Type B pancreatic cell (in vitro differentiated cells): Measurements from ENCODE around the gene TFR2. TPM values are rescaled to one million over a fixed set of nuclear protein-coding genes. Genes with fewer than 3 reads are reported as not detected.

Experiments
- DNase-seq: peaks from one replicate; pipeline ENCODE4 v3.0.0; 2021; ENCODE audit warnings: mixed read lengths; ENCODE audit not compliant: unreplicated experiment; ENCODE audit errors: extremely low spot score
- H3K27ac Mint-ChIP-seq: 2 replicates; pipeline ENCODE4 v1.8.0; 2021; ENCODE audit warnings: mild to moderate bottlenecking, mixed read lengths
- H3K27me3 Mint-ChIP-seq: 2 replicates; pipeline ENCODE4 v1.8.0; 2021; ENCODE audit warnings: mixed read lengths
- H3K36me3 Mint-ChIP-seq: 2 replicates; pipeline ENCODE4 v1.8.0; 2021; ENCODE audit warnings: mixed read lengths
- H3K4me1 Mint-ChIP-seq: one replicate; pipeline ENCODE4 v1.8.0; 2021; ENCODE audit warnings: mixed read lengths; ENCODE audit not compliant: unreplicated experiment
- H3K4me3 Mint-ChIP-seq: 2 replicates; pipeline ENCODE4 v1.8.0; 2021; ENCODE audit warnings: mild to moderate bottlenecking, mixed read lengths
- H3K9me3 Mint-ChIP-seq: 2 replicates; pipeline ENCODE4 v1.8.0; 2021; ENCODE audit warnings: mixed read lengths
- CTCF ChIP-seq: fragments of 200-600 bp; sonication (generic); conservative IDR thresholded peaks from 2 replicates; pipeline ENCODE4 v1.5.0; 2021; ENCODE audit warnings: antibody characterized with exemption, mild to moderate bottlenecking
- total RNA-seq: library from RNA; stranded (reverse); gene quantifications from 2 replicates; pipeline ENCODE4 v1.2.1, GENCODE V29; 2021; ENCODE audit warnings: low replicate concordance

The TFR2 gene
- total RNA-seq, 1 donor from 2014 or later, result 1.8 TPM

GRCh38 chr7:100607111-100607510, 34.2 kb downstream of the TFR2 start:
- Mint-ChIP-seq H3K4me1 (peaks cover 8% of the 10 kb centered on the region), H3K36me3 (no peaks in the 10 kb centered on the region), H3K4me3 (no peak overlapping the region), H3K27me3 (no peaks in the 10 kb centered on the region), H3K9me3 (no peaks in the 10 kb centered on the region), H3K27ac (no peak overlapping the region)
- DNase-seq, result no peak
- no peak for TF ChIP-seq CTCF

- H3K27ac Mint-ChIP-seq, result no peak overlapping the region
- H3K9me3 Mint-ChIP-seq, result no peaks in the 10 kb centered on the region
- H3K4me1 Mint-ChIP-seq, result peaks cover 16% of the 10 kb centered on the region
- no peak for DNase-seq
- H3K27me3 Mint-ChIP-seq, result no peaks in the 10 kb centered on the region
- no peaks in the 10 kb centered on the region for H3K36me3 Mint-ChIP-seq
- TF ChIP-seq CTCF, result no peak
- H3K4me3 Mint-ChIP-seq, result peak overlapping the region; percentile 87
These were observed 35.0 kb downstream of the TFR2 start for GRCh38 chr7:100606313-100606712.

- DNase-seq, result no peak
- no peaks in the 10 kb centered on the region for H3K27me3 Mint-ChIP-seq
- no peak overlapping the region for H3K27ac Mint-ChIP-seq
- TF ChIP-seq CTCF, result no peak
- H3K4me3 Mint-ChIP-seq, result peak overlapping the region; percentile 87
- H3K4me1 Mint-ChIP-seq, result peaks cover 17% of the 10 kb centered on the region
- H3K36me3 Mint-ChIP-seq, result no peaks in the 10 kb centered on the region
- H3K9me3 Mint-ChIP-seq, result no peaks in the 10 kb centered on the region
These were observed 36.1 kb downstream of the TFR2 start for GRCh38 chr7:100604976-100605911.

GRCh38 chr7:100604028-100604975, 37.0 kb downstream of the TFR2 start:
- peaks cover 17% of the 10 kb centered on the region for H3K4me1 Mint-ChIP-seq
- H3K36me3 Mint-ChIP-seq, result no peaks in the 10 kb centered on the region
- H3K27ac Mint-ChIP-seq, result peak overlapping the region; percentile 41
- TF ChIP-seq CTCF, result peak; percentile 57
- no peaks in the 10 kb centered on the region for H3K9me3 Mint-ChIP-seq
- DNase-seq, result no peak
- H3K4me3 Mint-ChIP-seq, result peak overlapping the region; percentile 89
- no peaks in the 10 kb centered on the region for H3K27me3 Mint-ChIP-seq

GRCh38 chr7:100603726-100604027, 37.7 kb downstream of the TFR2 start:
- no peaks in the 10 kb centered on the region for H3K27me3 Mint-ChIP-seq
- peaks cover 17% of the 10 kb centered on the region for H3K4me1 Mint-ChIP-seq
- H3K36me3 Mint-ChIP-seq, result no peaks in the 10 kb centered on the region
- no peaks in the 10 kb centered on the region for H3K9me3 Mint-ChIP-seq
- no peak for TF ChIP-seq CTCF
- peak overlapping the region; percentile 41 for H3K27ac Mint-ChIP-seq
- DNase-seq, result no peak
- H3K4me3 Mint-ChIP-seq, result peak overlapping the region; percentile 89
